ENCODE data around the gene PPP1R8. TPM values are rescaled to one million over a fixed set of nuclear protein-coding genes. Genes with fewer than 3 reads are reported as not detected.
"Not testable (repeated sequence)": the region's sequence is repeated elsewhere in the genome, so short reads cannot be mapped to it uniquely, and the experiment has no call there.

Gene PPP1R8
- total RNA-seq, 3 donors from 2014 or later: 36.1 to 43.5 (median 37.9) TPM

DNA sequence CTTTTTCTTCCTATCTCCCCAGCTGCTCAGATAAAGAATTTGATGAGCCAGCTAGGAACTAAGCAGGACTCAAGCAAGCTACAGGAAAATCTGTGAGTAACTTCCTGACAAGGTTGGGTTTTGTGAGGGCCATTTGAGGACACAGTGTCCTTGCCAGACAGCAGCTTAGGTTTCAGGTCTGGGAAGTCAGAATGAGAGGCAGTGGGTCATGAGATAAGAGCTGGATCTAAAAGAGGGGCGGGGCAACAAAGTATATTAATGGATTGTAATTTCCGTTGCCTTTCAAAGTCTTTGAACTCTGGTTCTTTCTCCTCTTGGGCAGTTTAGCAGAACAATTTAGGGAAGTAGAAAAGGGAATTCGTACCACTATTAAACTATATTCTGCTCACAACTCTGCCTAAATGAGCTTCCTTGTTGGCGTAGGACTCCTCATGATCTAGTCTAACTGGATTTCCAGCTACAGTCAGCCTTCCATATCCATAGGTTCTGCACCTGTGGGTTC, 41.0 kb upstream of the PPP1R8 start:
- H3K9me3 ChIP-seq: no peaks in the 10 kb centered on the region
- H3K4me1 ChIP-seq: no peaks in the 10 kb centered on the region
- intact Hi-C loops (cut with DNase I; ENCODE audit: low total_unique reads): loop anchor here (5.0 kb wide), 1 partner anchor 253 kb away; no protein-coding TSS in a partner anchor
- no peak overlapping the region for H3K4me3 ChIP-seq
- no peaks in the 10 kb centered on the region for H3K27me3 ChIP-seq
- peak overlapping the region; percentile 77 to 81 for H3K27ac ChIP-seq
- no peak for DNase-seq (ENCODE audit: low spot score in 2 of 2)
- H3K36me3 ChIP-seq: peaks cover 4% of the 10 kb centered on the region
- TF ChIP-seq POLR2A (IDR thresholded peaks at IDR 0.05): no peak
- TF ChIP-seq POLR2AphosphoS5 (IDR thresholded peaks at IDR 0.05): peak in 1 of 3 donors; percentile 35
- TF ChIP-seq, protein P1, sequence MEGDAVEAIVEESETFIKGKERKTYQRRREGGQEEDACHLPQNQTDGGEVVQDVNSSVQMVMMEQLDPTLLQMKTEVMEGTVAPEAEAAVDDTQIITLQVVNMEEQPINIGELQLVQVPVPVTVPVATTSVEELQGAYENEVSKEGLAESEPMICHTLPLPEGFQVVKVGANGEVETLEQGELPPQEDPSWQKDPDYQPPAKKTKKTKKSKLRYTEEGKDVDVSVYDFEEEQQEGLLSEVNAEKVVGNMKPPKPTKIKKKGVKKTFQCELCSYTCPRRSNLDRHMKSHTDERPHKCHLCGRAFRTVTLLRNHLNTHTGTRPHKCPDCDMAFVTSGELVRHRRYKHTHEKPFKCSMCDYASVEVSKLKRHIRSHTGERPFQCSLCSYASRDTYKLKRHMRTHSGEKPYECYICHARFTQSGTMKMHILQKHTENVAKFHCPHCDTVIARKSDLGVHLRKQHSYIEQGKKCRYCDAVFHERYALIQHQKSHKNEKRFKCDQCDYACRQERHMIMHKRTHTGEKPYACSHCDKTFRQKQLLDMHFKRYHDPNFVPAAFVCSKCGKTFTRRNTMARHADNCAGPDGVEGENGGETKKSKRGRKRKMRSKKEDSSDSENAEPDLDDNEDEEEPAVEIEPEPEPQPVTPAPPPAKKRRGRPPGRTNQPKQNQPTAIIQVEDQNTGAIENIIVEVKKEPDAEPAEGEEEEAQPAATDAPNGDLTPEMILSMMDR (IDR thresholded peaks at IDR 0.05): no peak

DNA sequence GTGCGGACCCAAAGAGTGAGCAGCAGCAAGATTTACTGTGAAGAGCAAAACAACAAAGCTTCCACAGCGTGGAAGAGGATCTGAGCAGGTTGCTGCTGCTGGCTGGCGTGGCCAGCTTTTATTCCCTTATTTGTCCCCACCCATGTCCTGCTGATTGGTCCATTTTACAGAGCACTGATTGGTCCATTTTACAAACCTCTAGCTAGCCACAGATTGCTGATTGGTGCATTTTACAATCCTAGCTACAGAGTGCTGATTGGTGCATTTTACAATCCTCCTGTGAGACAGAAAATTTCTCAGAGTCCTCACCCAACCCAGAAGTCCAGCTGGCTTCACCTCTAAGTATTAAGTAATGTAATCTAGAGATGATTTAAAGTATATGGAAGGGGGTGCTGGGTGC, 40.3 kb upstream of the PPP1R8 start:
- intact Hi-C loops (cut with DNase I; ENCODE audit: low total_unique reads); H3K27me3 ChIP-seq; H3K4me3 ChIP-seq; H3K4me1 ChIP-seq; DNase-seq (ENCODE audit: low spot score in 2 of 2); H3K9me3 ChIP-seq; H3K36me3 ChIP-seq: not testable (repeated sequence)
- peak overlapping the region; percentile 77 to 81 for H3K27ac ChIP-seq

DNA sequence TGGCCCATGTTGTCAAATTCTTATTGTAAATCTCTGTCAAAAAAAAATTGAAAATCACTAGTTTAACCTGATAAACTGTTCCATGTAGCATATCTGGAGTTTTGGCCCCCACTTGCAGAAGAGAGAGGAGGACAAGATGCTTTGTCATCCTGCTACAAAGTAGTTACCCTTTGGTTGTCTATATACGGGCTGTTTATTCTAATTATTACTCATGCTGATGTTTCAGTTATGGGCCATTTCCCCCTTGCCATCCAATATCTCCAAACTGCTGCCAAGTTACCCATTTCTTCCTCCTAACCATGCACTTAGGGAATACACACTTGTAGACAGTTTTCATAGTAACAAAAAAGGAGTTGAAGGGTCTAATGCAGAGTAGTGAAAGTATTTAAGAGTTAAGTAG, 35.0 kb upstream of the PPP1R8 start:
- intact Hi-C loops (cut with DNase I; ENCODE audit: low total_unique reads): no loop called here
- peaks cover 4% of the 10 kb centered on the region for H3K36me3 ChIP-seq

DNA sequence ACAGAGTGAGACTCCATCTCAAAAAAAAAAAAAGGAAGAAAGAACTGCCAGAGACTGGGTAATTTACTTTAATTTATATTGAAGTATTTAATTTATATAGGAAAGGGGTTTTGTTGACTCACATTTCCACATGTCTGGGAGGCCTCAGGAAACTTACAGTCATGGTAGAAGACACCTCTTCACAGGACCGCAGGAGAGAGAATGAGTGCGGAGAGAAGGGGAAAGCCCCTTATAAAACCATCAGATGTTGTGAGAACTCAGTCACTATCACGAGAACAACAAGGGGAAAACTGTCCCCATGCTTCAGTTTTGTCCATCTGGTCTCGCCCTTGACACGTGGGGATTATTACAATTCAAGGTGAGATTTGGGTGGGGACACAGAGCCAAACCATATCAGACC, 25.8 kb upstream of the PPP1R8 start:
- Histone ChIP-seq H3K27ac (no peak overlapping the region), H3K4me3 (no peak overlapping the region), H3K27me3 (no peaks in the 10 kb centered on the region), H3K9me3 (no peaks in the 10 kb centered on the region), H3K4me1 (no peaks in the 10 kb centered on the region), H3K36me3 (peaks cover 5% of the 10 kb centered on the region)
- TF ChIP-seq, protein P1 (IDR thresholded peaks at IDR 0.05): no peak
- TF ChIP-seq POLR2A (IDR thresholded peaks at IDR 0.05) (no peak), POLR2AphosphoS5 (IDR thresholded peaks at IDR 0.05) (no peak)
- intact Hi-C loops (cut with DNase I; ENCODE audit: low total_unique reads): no loop called here
- no peak for DNase-seq (ENCODE audit: low spot score in 2 of 2)

More for the DNA sequence above, 35.0 kb upstream of the PPP1R8 start:
- no peaks in the 10 kb centered on the region for H3K4me1 ChIP-seq
- no peak overlapping the region for H3K27ac ChIP-seq
- DNase-seq (ENCODE audit: low spot score in 2 of 2): no peak
- H3K4me3 ChIP-seq: no peak overlapping the region
- no peaks in the 10 kb centered on the region for H3K27me3 ChIP-seq
- no peaks in the 10 kb centered on the region for H3K9me3 ChIP-seq
- TF ChIP-seq POLR2A (IDR thresholded peaks at IDR 0.05) (no peak), POLR2AphosphoS5 (IDR thresholded peaks at IDR 0.05) (no peak)
- TF ChIP-seq, protein P1 (IDR thresholded peaks at IDR 0.05): no peak

DNA sequence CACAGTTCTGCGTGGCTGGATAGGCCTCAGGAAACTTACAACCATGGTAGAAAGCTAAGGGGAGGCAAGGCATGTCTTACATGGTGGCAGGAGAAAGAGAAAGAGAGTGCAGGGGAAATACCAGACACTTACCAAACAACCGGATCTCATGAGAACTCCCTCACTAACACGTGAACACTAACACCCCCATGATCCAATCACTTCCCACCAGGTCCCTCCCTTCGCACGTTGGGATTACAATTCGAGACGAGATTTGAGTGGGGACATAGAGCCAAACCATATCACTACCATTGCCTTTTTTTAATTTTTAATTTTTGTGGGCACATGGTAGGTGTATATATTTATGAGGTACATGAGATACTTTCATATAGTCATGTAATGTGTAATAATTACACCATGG, 23.8 kb upstream of the PPP1R8 start:
- intact Hi-C loops (cut with DNase I; ENCODE audit: low total_unique reads): no loop called here
- Histone ChIP-seq H3K4me3 (no peak overlapping the region), H3K9me3 (no peaks in the 10 kb centered on the region), H3K4me1 (no peaks in the 10 kb centered on the region), H3K27ac (no peak overlapping the region), H3K27me3 (no peaks in the 10 kb centered on the region), H3K36me3 (peaks cover 5% of the 10 kb centered on the region)
- no peak for TF ChIP-seq POLR2A (IDR thresholded peaks at IDR 0.05)
- no peak for TF ChIP-seq POLR2AphosphoS5 (IDR thresholded peaks at IDR 0.05)
- TF ChIP-seq, protein P1 (IDR thresholded peaks at IDR 0.05): no peak
- DNase-seq (ENCODE audit: low spot score in 2 of 2): no peak

GRCh38 chr1:27807385-27807784, 23.2 kb upstream of the PPP1R8 start:
- Histone ChIP-seq H3K4me1 (no peaks in the 10 kb centered on the region), H3K4me3 (no peak overlapping the region), H3K27ac (no peak overlapping the region), H3K9me3 (no peaks in the 10 kb centered on the region), H3K36me3 (peaks cover 5% of the 10 kb centered on the region), H3K27me3 (no peaks in the 10 kb centered on the region)
- TF ChIP-seq POLR2A (IDR thresholded peaks at IDR 0.05) (no peak), POLR2AphosphoS5 (IDR thresholded peaks at IDR 0.05) (no peak)
- TF ChIP-seq, protein P1 (IDR thresholded peaks at IDR 0.05): no peak
- intact Hi-C loops (cut with DNase I; ENCODE audit: low total_unique reads): no loop called here
- DNase-seq (ENCODE audit: low spot score in 2 of 2): no peak

DNA sequence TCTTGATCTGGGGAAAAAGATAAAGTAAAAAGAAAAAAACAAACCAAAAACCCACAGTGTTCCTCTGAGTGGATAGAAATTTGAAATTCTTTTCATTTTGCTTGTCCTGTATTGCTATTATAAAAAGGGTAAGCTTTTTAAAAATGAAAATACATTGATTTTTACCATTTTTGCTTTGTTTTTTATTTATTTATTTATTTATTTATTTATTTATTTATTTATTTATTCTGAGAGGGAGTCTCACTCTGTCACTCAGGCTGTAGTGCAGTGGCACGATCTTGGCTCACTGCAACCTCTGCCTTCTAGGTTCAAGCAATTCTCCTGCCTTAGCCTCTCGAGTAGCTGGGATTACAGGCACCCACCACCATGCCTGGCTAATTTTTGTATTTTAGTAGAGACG, 22.5 kb upstream of the PPP1R8 start:
- DNase-seq (ENCODE audit: low spot score in 2 of 2); H3K36me3 ChIP-seq; H3K9me3 ChIP-seq; intact Hi-C loops (cut with DNase I; ENCODE audit: low total_unique reads); H3K27ac ChIP-seq; H3K4me1 ChIP-seq; H3K4me3 ChIP-seq; H3K27me3 ChIP-seq: not testable (repeated sequence)

Measured in breast epithelium (tissue), 4 donors.